PC-9 (cell line): ENCODE measurements around the gene PACSIN1.

Experiments used
- CTCF ChIP-seq: fragments of 200-600 bp; sonication (generic); conservative IDR thresholded peaks from 2 replicates; pipeline ENCODE4 v1.6.1; 2017; ENCODE audit warnings: mixed run types, antibody characterized with exemption, mild to moderate bottlenecking, moderate library complexity
- EZH2 ChIP-seq: fragments of 200-600 bp; sonication (generic); IDR thresholded peaks from 2 replicates; pipeline ENCODE4 v1.8.0; 2017; ENCODE audit warnings: antibody characterized with exemption, low read depth

- TF ChIP-seq CTCF (no peak), EZH2 (no peak)
Measured at GRCh38 chr6:34523441-34524206, 57.7 kb downstream of the PACSIN1 start.
